Right lobe of liver (tissue), 6 donors: ENCODE results near the gene AVP. TPM values are rescaled to one million over a fixed set of nuclear protein-coding genes. Genes with fewer than 3 reads are reported as not detected.

Source experiments
- ATAC-seq, 4 donors: fragments of 200-7000 bp; cut with Tn5 transposase; one replicate each; pipeline ENCODE4 v1.9.1; 2020; ENCODE audit warnings: mild to moderate bottlenecking in 4 of 4, moderate library complexity in 4 of 4
- DNase-seq, 3 donors: peaks; one replicate each; pipeline ENCODE4 v3.0.0-alpha.2; 2020
- H3K27ac ChIP-seq, 3 donors: fragments of 200-600 bp; one replicate each; pipeline ENCODE4 v1.8.0; 2022
- H3K27me3 ChIP-seq, 2 donors: fragments of 200-600 bp; one replicate each; pipeline ENCODE4 v1.8.0; 2022
- H3K36me3 ChIP-seq, 4 donors: fragments of 200-600 bp; sonication (generic) in 1 of 4; one replicate each; pipeline versions ENCODE4 v1.5.1 to v1.8.0; 2017 to 2022; ENCODE audit warnings: control low read depth in 1 of 4
- H3K4me1 ChIP-seq, 4 donors: fragments of 200-600 bp; sonication (generic) in 1 of 4; one replicate each; pipeline versions ENCODE4 v1.5.1 to v1.8.0; 2017 to 2022; ENCODE audit warnings: control low read depth in 1 of 4
- H3K4me3 ChIP-seq, 3 donors: fragments of 200-600 bp; one replicate each; pipeline ENCODE4 v1.8.0; 2022
- H3K9me3 ChIP-seq, 4 donors: fragments of 200-600 bp; sonication (generic) in 1 of 4; one replicate each; pipeline versions ENCODE4 v1.5.1 to v1.8.0; 2017 to 2022; ENCODE audit warnings: control low read depth in 1 of 4
- POLR2A ChIP-seq: fragments of 450-650 bp; IDR thresholded peaks from one replicate; pipeline ENCODE4 v1.6.1; 2017; ENCODE audit warnings: antibody characterized with exemption, mild to moderate bottlenecking
- WGBS: methylation state at CpG from one replicate; pipeline ENCODE4 v1.1.6; 2018; ENCODE audit warnings: low coverage, low lambda C conversion rate; ENCODE audit not compliant: insufficient coverage; ENCODE audit errors: missing lambda C conversion rate; 5-methylcytosine and 5-hydroxymethylcytosine counted together
- intact Hi-C, 2 donors: fragments of 100-400 bp; cut with DNase I; formaldehyde crosslinking; loops; one replicate each; pipeline versions ENCODE4 v1.11.2 to v1.14.1; 2022
- total RNA-seq, 6 experiments: library from RNA; depleted of rRNA in 2 of 6; stranded (reverse); fragments of >200 nt in 2 of 6; fragmentation: NEBNext Ultra II Directional in 3 of 6; extraction: Animal tissue kit (Norgen Biotek cat#: 25700) in 3 of 6; gene quantifications; one replicate each; pipeline versions ENCODE4 v1.1.0 to v1.2.4, GENCODE V29; 2016 to 2023
- TF ChIP-seq, protein P1 (sequence below), 4 donors: fragments of 200-600 bp in 3 of 4; fragments of 450-650 bp in 1 of 4; IDR thresholded peaks; one replicate each; pipeline versions ENCODE4 v1.5.1 to v1.8.0; 2016 to 2022; ENCODE audit warnings: antibody characterized with exemption in 4 of 4, mild to moderate bottlenecking in 2 of 4
- donor health status: DM: no; HTN: yes; CAD: no.
- donor health status: DM: no; HTN: no; CAD: no.
- donor health status: DM: no; HTN: no; CAD: no.
- donor health status: DM: no; HTN: yes; CAD: no.
- donor health status: DM: no; HTN: yes; CAD: no.

The AVP gene
- total RNA-seq, 6 experiments from 2014 or later, result 0.74 to 0.93 TPM; not detected in 4

DNA sequence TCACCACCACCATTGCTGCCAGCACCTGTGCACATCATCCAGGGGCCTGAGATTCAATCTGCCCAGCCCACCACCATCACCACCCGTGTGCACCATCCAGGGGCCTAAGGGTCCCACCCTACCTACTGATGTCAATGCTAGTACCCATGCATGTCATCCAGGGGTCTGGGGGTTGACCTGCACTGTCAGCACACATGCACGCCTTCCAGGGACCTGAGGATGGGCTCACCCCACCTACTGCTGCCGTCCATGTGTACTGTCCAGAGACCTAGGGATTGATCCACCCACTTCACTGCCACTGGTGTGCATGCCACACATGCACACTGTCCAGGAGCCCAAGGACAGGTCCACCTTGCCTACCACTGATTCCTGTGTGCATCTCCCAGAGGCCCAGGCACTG, 25.0 kb downstream of the AVP start:
- ATAC-seq (peak in 1 of 4 donors; percentile 35), DNase-seq (no peak)
- H3K27me3 ChIP-seq, result no peaks in the 10 kb centered on the region
- no peak overlapping the region for H3K4me3 ChIP-seq
- H3K27ac ChIP-seq, result no peak overlapping the region
- no peaks in the 10 kb centered on the region for H3K4me1 ChIP-seq
- no peaks in the 10 kb centered on the region for H3K9me3 ChIP-seq
- intact Hi-C loops, result no loop called here
- TF ChIP-seq, protein P1, sequence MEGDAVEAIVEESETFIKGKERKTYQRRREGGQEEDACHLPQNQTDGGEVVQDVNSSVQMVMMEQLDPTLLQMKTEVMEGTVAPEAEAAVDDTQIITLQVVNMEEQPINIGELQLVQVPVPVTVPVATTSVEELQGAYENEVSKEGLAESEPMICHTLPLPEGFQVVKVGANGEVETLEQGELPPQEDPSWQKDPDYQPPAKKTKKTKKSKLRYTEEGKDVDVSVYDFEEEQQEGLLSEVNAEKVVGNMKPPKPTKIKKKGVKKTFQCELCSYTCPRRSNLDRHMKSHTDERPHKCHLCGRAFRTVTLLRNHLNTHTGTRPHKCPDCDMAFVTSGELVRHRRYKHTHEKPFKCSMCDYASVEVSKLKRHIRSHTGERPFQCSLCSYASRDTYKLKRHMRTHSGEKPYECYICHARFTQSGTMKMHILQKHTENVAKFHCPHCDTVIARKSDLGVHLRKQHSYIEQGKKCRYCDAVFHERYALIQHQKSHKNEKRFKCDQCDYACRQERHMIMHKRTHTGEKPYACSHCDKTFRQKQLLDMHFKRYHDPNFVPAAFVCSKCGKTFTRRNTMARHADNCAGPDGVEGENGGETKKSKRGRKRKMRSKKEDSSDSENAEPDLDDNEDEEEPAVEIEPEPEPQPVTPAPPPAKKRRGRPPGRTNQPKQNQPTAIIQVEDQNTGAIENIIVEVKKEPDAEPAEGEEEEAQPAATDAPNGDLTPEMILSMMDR (IDR thresholded peaks at IDR 0.05), result no peak
- no peak for TF ChIP-seq POLR2A
- WGBS, result no CpG with 5 or more reads among the region's 3 CpGs
- no peaks in the 10 kb centered on the region for H3K36me3 ChIP-seq

DNA sequence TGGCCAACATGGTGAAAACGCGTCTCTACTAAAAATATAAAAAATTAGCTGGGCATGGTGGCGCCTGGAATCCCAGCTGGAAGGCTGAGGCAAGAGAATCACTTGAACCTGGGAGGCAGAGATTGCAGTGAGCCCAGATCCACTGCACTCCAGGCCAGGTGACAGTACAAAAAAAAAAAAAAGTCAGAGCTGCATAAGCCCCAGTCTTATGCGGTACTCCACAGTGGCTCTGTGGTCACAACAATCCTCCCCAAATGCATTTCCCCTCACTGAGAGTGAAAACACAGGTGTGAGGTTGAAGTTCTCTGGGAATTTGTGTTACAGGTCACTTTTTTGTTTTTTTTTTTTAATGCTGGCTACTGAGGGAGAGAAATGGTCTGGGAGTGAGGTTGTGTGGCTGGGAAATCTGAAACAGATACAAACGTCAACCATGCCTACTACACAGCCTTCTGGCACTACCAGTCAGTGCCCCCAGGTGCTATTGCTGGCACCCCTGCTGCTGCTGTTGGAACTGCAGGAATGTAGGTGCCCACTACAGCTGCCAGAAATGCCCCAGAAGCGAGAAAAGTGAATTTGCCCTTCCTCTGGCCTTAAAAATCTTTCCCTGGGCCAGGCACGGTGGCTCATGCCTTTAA, 33.0 kb downstream of the AVP start:
- 54% methylated on average over 6 of the region's 7 CpGs for WGBS

DNA sequence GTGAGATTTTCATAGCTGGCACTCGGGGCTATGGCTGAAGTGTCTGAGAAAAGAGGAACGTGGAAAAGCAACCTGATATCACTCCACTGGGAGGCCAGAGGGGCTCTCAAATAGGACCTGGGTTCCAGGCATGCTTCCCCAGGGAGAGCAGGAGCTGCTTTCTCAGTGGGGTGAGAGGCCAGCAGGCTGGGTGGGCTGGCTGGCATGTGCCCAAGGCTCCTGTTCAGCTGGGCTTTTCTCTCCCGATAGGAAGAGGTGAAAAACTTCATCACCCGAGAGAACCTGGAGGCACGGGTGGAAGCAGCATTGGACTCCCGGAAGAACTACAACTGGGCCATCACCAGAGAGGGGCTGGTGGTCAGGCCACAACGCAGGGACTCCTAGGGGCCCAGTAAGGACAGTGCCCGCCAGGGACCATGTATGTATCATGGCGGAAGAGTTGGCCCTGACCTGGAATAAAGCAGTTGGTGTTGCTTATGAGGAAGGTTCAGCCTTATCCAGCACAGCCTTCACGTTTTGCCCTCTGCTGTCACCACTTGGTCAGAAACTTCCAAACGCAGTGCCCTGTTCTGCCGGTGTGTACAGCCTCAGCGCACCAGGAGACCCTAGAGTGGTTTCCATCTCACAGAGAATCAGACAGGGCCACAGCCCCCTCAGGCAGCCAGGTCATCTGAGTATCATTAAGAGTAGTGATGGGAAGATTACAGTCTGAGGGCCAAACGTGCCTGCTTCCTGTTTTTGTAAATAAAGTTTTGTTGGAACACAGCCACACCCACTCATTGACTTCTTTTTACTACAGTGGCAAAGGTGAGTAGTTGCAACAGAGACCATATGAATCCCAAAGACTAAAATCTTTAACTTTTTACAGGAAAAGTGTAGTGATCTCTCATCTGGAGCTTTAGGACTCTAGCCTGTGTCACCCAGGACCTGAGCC, 36.8 kb downstream of the AVP start:
- WGBS, result 62% methylated on average over 5 of the region's 14 CpGs
- intact Hi-C loops, result loop anchor here in 1 of 2 donors (10.0 kb wide), 1 partner anchor 67 kb away; no protein-coding TSS in a partner anchor
- TF ChIP-seq POLR2A, result no peak
- TF ChIP-seq, protein P1 (IDR thresholded peaks at IDR 0.05), result no peak

More for the DNA sequence above, 33.0 kb downstream of the AVP start:
- intact Hi-C loops, result no loop called here
- no peak overlapping the region for H3K4me3 ChIP-seq
- no peak for TF ChIP-seq POLR2A
- TF ChIP-seq, protein P1 (IDR thresholded peaks at IDR 0.05), result peak in 1 of 4 donors; percentile 9
- DNase-seq, result no peak
- H3K4me1 ChIP-seq, result peaks cover 0 to 11% (median 2%) of the 10 kb centered on the region in 4 donors
- no peak for ATAC-seq
- H3K27ac ChIP-seq, result no peak overlapping the region
- H3K27me3 ChIP-seq, result no peaks in the 10 kb centered on the region
- H3K9me3 ChIP-seq, result no peaks in the 10 kb centered on the region
- peaks cover 0 to 26% (median 12%) of the 10 kb centered on the region in 4 donors for H3K36me3 ChIP-seq

DNA sequence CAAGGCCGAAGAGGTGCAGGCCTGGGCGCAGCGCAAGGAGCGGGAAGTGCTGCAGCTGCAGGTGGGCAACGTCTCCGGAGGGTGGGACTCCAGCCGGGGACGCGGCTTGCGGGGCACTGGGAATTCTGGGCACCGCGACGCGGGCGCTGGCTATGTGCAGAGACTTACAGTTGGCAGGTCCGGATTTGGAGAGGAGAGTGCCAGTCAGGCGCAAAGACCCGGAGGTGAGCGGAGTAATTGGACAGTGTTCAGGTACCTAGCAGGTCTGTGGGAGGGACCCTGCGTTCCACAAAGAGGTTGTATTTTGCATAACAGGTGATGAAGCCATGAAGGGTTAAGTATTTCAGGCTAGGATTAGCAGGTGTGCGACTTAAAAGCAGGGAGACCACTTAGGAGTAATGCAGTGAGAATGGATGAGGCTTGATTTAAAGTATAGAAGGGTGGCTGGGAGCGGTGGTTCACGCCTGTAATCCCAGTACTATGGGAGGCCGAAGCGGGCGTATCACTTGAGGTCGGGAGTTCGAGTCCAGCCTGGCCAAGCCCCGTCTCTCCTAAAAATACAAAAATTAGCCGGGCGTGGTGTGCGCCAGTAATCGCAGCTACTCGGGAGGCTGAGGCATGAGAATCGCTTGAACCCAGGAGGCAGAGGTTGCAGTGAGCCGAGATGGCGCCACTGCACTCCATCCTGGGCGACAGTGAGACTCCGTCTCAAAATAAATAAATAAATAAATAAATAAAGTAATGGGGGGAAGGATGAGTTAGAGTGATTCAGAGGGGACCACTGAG, 37.7 kb downstream of the AVP start:
- Histone ChIP-seq H3K27ac (peak overlapping the region in 2 of 3 donors; percentile 77 to 86), H3K36me3 (peaks cover 0 to 26% (median 12%) of the 10 kb centered on the region in 4 donors), H3K4me1 (peaks cover 0 to 22% (median 5%) of the 10 kb centered on the region in 4 donors), H3K4me3 (peak overlapping the region; percentile 81 to 98 (median 86)), H3K9me3 (no peaks in the 10 kb centered on the region), H3K27me3 (no peaks in the 10 kb centered on the region)
- no peak for DNase-seq
- no peak for ATAC-seq
- intact Hi-C loops, result loop anchor here in 1 of 2 donors (10.0 kb wide), 1 partner anchor 68 kb away; no protein-coding TSS in a partner anchor
- no peak for TF ChIP-seq POLR2A
- TF ChIP-seq, protein P1 (IDR thresholded peaks at IDR 0.05), result no peak
- 50% methylated on average over 20 of the region's 39 CpGs for WGBS

More for the DNA sequence above, 36.8 kb downstream of the AVP start:
- ATAC-seq (no peak), DNase-seq (no peak)
- H3K27me3 ChIP-seq, result no peaks in the 10 kb centered on the region
- peaks cover 0 to 26% (median 12%) of the 10 kb centered on the region in 4 donors for H3K36me3 ChIP-seq
- no peak overlapping the region for H3K4me3 ChIP-seq
- peaks cover 0 to 15% (median 3%) of the 10 kb centered on the region in 4 donors for H3K4me1 ChIP-seq
- H3K9me3 ChIP-seq, result no peaks in the 10 kb centered on the region
- no peak overlapping the region for H3K27ac ChIP-seq
